BLaER1 (cell line): ENCODE results near the gene SBF2.
"Not testable (repeated sequence)": the region's sequence is repeated elsewhere in the genome, so short reads cannot be mapped to it uniquely, and the experiment has no call there.

Experiments used
- H3K27ac ChIP-seq: shearing (Covaris generic); formaldehyde crosslinking; 2 replicates; pipeline ENCODE4 v1.8.1; 2022
- H3K27me3 ChIP-seq: shearing (Covaris generic); formaldehyde crosslinking; 2 replicates; pipeline ENCODE4 v1.8.1; 2022
- H3K36me3 ChIP-seq: shearing (Covaris generic); formaldehyde crosslinking; 2 replicates; pipeline ENCODE4 v1.8.1; 2022
- H3K4me1 ChIP-seq: shearing (Covaris generic); formaldehyde crosslinking; 2 replicates; pipeline ENCODE4 v1.8.1; 2022
- H3K4me2 ChIP-seq: shearing (Covaris generic); formaldehyde crosslinking; 2 replicates; pipeline ENCODE4 v1.8.1; 2022
- H3K4me3 ChIP-seq: shearing (Covaris generic); formaldehyde crosslinking; 2 replicates; pipeline ENCODE4 v1.8.1; 2022
- H3K9ac ChIP-seq: shearing (Covaris generic); formaldehyde crosslinking; 2 replicates; pipeline ENCODE4 v1.8.1; 2022
- H3K9me3 ChIP-seq: shearing (Covaris generic); formaldehyde crosslinking; 2 replicates; pipeline ENCODE4 v1.8.1; 2022
- H4K20me1 ChIP-seq: shearing (Covaris generic); formaldehyde crosslinking; 2 replicates; pipeline ENCODE4 v1.8.1; 2022
- Cebpa-rat ChIP-seq: shearing (Covaris generic); IDR thresholded peaks from 2 replicates; pipeline ENCODE4 v1.8.1; 2022

The SBF2 gene

GRCh38 chr11:10243896-10244575 lies 50.0 kb downstream of the SBF2 start:
- H4K20me1 ChIP-seq = no peaks in the 10 kb centered on the region
- H3K27ac ChIP-seq = no peak overlapping the region
- H3K9me3 ChIP-seq = no peaks in the 10 kb centered on the region
- TF ChIP-seq Cebpa-rat = no peak
- H3K36me3 ChIP-seq = no peaks in the 10 kb centered on the region
- no peak overlapping the region for H3K4me2 ChIP-seq
- H3K4me3 ChIP-seq = no peak overlapping the region
- H3K9ac ChIP-seq = no peak overlapping the region
- H3K27me3 ChIP-seq = no peaks in the 10 kb centered on the region
- no peaks in the 10 kb centered on the region for H3K4me1 ChIP-seq

GRCh38 chr11:10236840-10237239 lies 57.2 kb downstream of the SBF2 start:
- Histone ChIP-seq H4K20me1 (no peaks in the 10 kb centered on the region), H3K27ac (no peak overlapping the region), H3K9ac (no peak overlapping the region), H3K36me3 (no peaks in the 10 kb centered on the region), H3K4me1 (no peaks in the 10 kb centered on the region), H3K4me2 (no peak overlapping the region), H3K4me3 (no peak overlapping the region), H3K9me3 (peaks cover 10% of the 10 kb centered on the region), H3K27me3 (no peaks in the 10 kb centered on the region)
- TF ChIP-seq Cebpa-rat = no peak

- H3K4me2 ChIP-seq = no peak overlapping the region
- no peaks in the 10 kb centered on the region for H3K4me1 ChIP-seq
- H3K4me3 ChIP-seq = no peak overlapping the region
- H3K27me3 ChIP-seq = no peaks in the 10 kb centered on the region
- peaks cover 20% of the 10 kb centered on the region for H3K9me3 ChIP-seq
- no peaks in the 10 kb centered on the region for H3K36me3 ChIP-seq
- H3K9ac ChIP-seq = no peak overlapping the region
- TF ChIP-seq Cebpa-rat = no peak
- H3K27ac ChIP-seq = no peak overlapping the region
- H4K20me1 ChIP-seq = no peaks in the 10 kb centered on the region
Observed at GRCh38 chr11:10233581-10233980, 60.4 kb downstream of the SBF2 start.

GRCh38 chr11:10232756-10233155 lies 61.3 kb downstream of the SBF2 start:
- Histone ChIP-seq H3K4me1 (no peaks in the 10 kb centered on the region), H3K9ac (no peak overlapping the region), H3K9me3 (peaks cover 20% of the 10 kb centered on the region), H3K4me3 (no peak overlapping the region), H3K36me3 (no peaks in the 10 kb centered on the region), H3K27me3 (no peaks in the 10 kb centered on the region), H3K4me2 (no peak overlapping the region), H4K20me1 (no peaks in the 10 kb centered on the region), H3K27ac (no peak overlapping the region)
- TF ChIP-seq Cebpa-rat = no peak

GRCh38 chr11:10231803-10232202 lies 62.2 kb downstream of the SBF2 start:
- not testable (repeated sequence) for H3K4me3 ChIP-seq, H4K20me1 ChIP-seq, H3K27ac ChIP-seq, H3K4me1 ChIP-seq, H3K4me2 ChIP-seq, H3K36me3 ChIP-seq, H3K27me3 ChIP-seq, H3K9ac ChIP-seq
- peaks cover 20% of the 10 kb centered on the region for H3K9me3 ChIP-seq

- H4K20me1 ChIP-seq = no peaks in the 10 kb centered on the region
- no peak overlapping the region for H3K4me3 ChIP-seq
- H3K9ac ChIP-seq = no peak overlapping the region
- no peaks in the 10 kb centered on the region for H3K27me3 ChIP-seq
- no peaks in the 10 kb centered on the region for H3K9me3 ChIP-seq
- H3K36me3 ChIP-seq = no peaks in the 10 kb centered on the region
- H3K27ac ChIP-seq = no peak overlapping the region
- no peak for TF ChIP-seq Cebpa-rat
- H3K4me1 ChIP-seq = no peaks in the 10 kb centered on the region
- no peak overlapping the region for H3K4me2 ChIP-seq
Observed at GRCh38 chr11:10225553-10225952, 68.5 kb downstream of the SBF2 start.

GRCh38 chr11:10222399-10222798 lies 71.6 kb downstream of the SBF2 start:
- Histone ChIP-seq H3K27me3 (no peaks in the 10 kb centered on the region), H3K9ac (no peak overlapping the region), H3K27ac (no peak overlapping the region), H3K4me2 (no peak overlapping the region), H3K4me3 (no peak overlapping the region), H3K36me3 (no peaks in the 10 kb centered on the region), H4K20me1 (no peaks in the 10 kb centered on the region), H3K9me3 (peaks cover 19% of the 10 kb centered on the region), H3K4me1 (no peaks in the 10 kb centered on the region)
- TF ChIP-seq Cebpa-rat = no peak

- no peaks in the 10 kb centered on the region for H4K20me1 ChIP-seq
- no peak overlapping the region for H3K27ac ChIP-seq
- H3K9ac ChIP-seq = no peak overlapping the region
Observed at GRCh38 chr11:10221342-10221741, 72.7 kb downstream of the SBF2 start.

GRCh38 chr11:10211470-10211869 lies 82.5 kb downstream of the SBF2 start:
- H3K9me3 ChIP-seq = no peaks in the 10 kb centered on the region
- no peak overlapping the region for H3K4me2 ChIP-seq
- no peaks in the 10 kb centered on the region for H4K20me1 ChIP-seq
- no peaks in the 10 kb centered on the region for H3K27me3 ChIP-seq
- no peaks in the 10 kb centered on the region for H3K4me1 ChIP-seq
- no peak overlapping the region for H3K27ac ChIP-seq
- H3K9ac ChIP-seq = no peak overlapping the region
- TF ChIP-seq Cebpa-rat = no peak
- H3K36me3 ChIP-seq = no peaks in the 10 kb centered on the region
- no peak overlapping the region for H3K4me3 ChIP-seq

More at GRCh38 chr11:10221342-10221741, 72.7 kb downstream of the SBF2 start:
- H3K4me3 ChIP-seq = no peak overlapping the region
- H3K36me3 ChIP-seq = no peaks in the 10 kb centered on the region
- no peak overlapping the region for H3K4me2 ChIP-seq
- peaks cover 19% of the 10 kb centered on the region for H3K9me3 ChIP-seq
- no peak for TF ChIP-seq Cebpa-rat
- no peaks in the 10 kb centered on the region for H3K4me1 ChIP-seq
- H3K27me3 ChIP-seq = no peaks in the 10 kb centered on the region

GRCh38 chr11:10209326-10209725 lies 84.7 kb downstream of the SBF2 start:
- Histone ChIP-seq H3K36me3 (no peaks in the 10 kb centered on the region), H3K4me3 (no peak overlapping the region), H3K9me3 (peaks cover 6% of the 10 kb centered on the region), H3K4me2 (no peak overlapping the region), H3K4me1 (no peaks in the 10 kb centered on the region), H4K20me1 (no peaks in the 10 kb centered on the region), H3K27ac (no peak overlapping the region), H3K27me3 (no peaks in the 10 kb centered on the region), H3K9ac (no peak overlapping the region)
- no peak for TF ChIP-seq Cebpa-rat

GRCh38 chr11:10208131-10208575 lies 85.9 kb downstream of the SBF2 start:
- H3K4me3 ChIP-seq = no peak overlapping the region
- no peak overlapping the region for H3K4me2 ChIP-seq
- no peak overlapping the region for H3K27ac ChIP-seq

More at GRCh38 chr11:10208131-10208575, 85.9 kb downstream of the SBF2 start:
- Histone ChIP-seq H4K20me1 (no peaks in the 10 kb centered on the region), H3K4me1 (no peaks in the 10 kb centered on the region), H3K9ac (no peak overlapping the region), H3K9me3 (peaks cover 17% of the 10 kb centered on the region), H3K27me3 (no peaks in the 10 kb centered on the region), H3K36me3 (no peaks in the 10 kb centered on the region)
- TF ChIP-seq Cebpa-rat = no peak
